Hepatocyte (in vitro differentiated cells): ENCODE measurements around the gene SLC22A15.

ENCODE experiments used
- CTCF ChIP-seq: fragments of 200-600 bp; sonication (generic); IDR thresholded peaks from 2 replicates; pipeline ENCODE4 v1.5.1; 2016; ENCODE audit warnings: antibody characterized with exemption, mild to moderate bottlenecking; ENCODE audit not compliant: poor library complexity
- EZH2 ChIP-seq: fragments of 200-600 bp; sonication (generic); IDR thresholded peaks from 2 replicates; pipeline ENCODE4 v1.6.1; 2016; ENCODE audit warnings: antibody characterized with exemption, mild to moderate bottlenecking, borderline replicate concordance
- EZH2phosphoT487 ChIP-seq: fragments of 200-600 bp; sonication (generic); IDR thresholded peaks from one replicate; pipeline ENCODE4 v1.6.1; 2018; ENCODE audit warnings: antibody characterized with exemption, mild to moderate bottlenecking, low read depth, moderate library complexity; ENCODE audit not compliant: unreplicated experiment, severe bottlenecking

- TF ChIP-seq CTCF = no peak
- TF ChIP-seq EZH2 = no peak
- TF ChIP-seq EZH2phosphoT487 = no peak
Measured at GRCh38 chr1:115952547-115952946, 23.8 kb upstream of the SLC22A15 start.
